Measurements from ENCODE around the gene RERE. TPM values are rescaled to one million over a fixed set of nuclear protein-coding genes. Genes with fewer than 3 reads are reported as not detected.

RERE gene
- total RNA-seq, 1 donor from 2014 or later = 17.4 TPM

GRCh38 chr1:8486047-8486446 lies 331.4 kb downstream of the RERE start:
- DNase-seq (ENCODE audit: low read depth) = no peak

GRCh38 chr1:8483586-8483985 lies 333.9 kb downstream of the RERE start:
- DNase-seq (ENCODE audit: low read depth) = no peak

- DNase-seq (ENCODE audit: low read depth) = no peak
These were observed 334.5 kb downstream of the RERE start for GRCh38 chr1:8482979-8483381.

GRCh38 chr1:8481650-8482380 lies 335.6 kb downstream of the RERE start:
- no peak for DNase-seq (ENCODE audit: low read depth)

GRCh38 chr1:8478566-8478965 lies 338.9 kb downstream of the RERE start:
- DNase-seq (ENCODE audit: low read depth) = no peak

- no peak for DNase-seq (ENCODE audit: low read depth)
These were observed 339.5 kb downstream of the RERE start for GRCh38 chr1:8477983-8478362.

- DNase-seq (ENCODE audit: low read depth) = no peak
These were observed 340.1 kb downstream of the RERE start for GRCh38 chr1:8477166-8477982.

- DNase-seq (ENCODE audit: low read depth) = no peak
These were observed 341.4 kb downstream of the RERE start for GRCh38 chr1:8476006-8476405.

GRCh38 chr1:8474369-8474768 lies 343.1 kb downstream of the RERE start:
- DNase-seq (ENCODE audit: low read depth) = no peak

GRCh38 chr1:8473891-8474300 lies 343.5 kb downstream of the RERE start:
- no peak for DNase-seq (ENCODE audit: low read depth)

GRCh38 chr1:8473121-8473875 lies 344.1 kb downstream of the RERE start:
- no peak for DNase-seq (ENCODE audit: low read depth)

GRCh38 chr1:8472668-8473067 lies 344.8 kb downstream of the RERE start:
- DNase-seq (ENCODE audit: low read depth) = no peak

- no peak for DNase-seq (ENCODE audit: low read depth)
These were observed 346.0 kb downstream of the RERE start for GRCh38 chr1:8471451-8471850.

- DNase-seq (ENCODE audit: low read depth) = no peak
These were observed 348.7 kb downstream of the RERE start for GRCh38 chr1:8468751-8469150.

- no peak for DNase-seq (ENCODE audit: low read depth)
These were observed 350.1 kb downstream of the RERE start for GRCh38 chr1:8467308-8467707.

- no peak for DNase-seq (ENCODE audit: low read depth)
These were observed 351.7 kb downstream of the RERE start for GRCh38 chr1:8465692-8466091.

GRCh38 chr1:8465013-8465412 lies 352.4 kb downstream of the RERE start:
- no peak for DNase-seq (ENCODE audit: low read depth)

- no peak for DNase-seq (ENCODE audit: low read depth)
These were observed 353.1 kb downstream of the RERE start for GRCh38 chr1:8464377-8464776.

GRCh38 chr1:8463144-8463927 lies 354.1 kb downstream of the RERE start:
- DNase-seq (ENCODE audit: low read depth) = peak; percentile 71

GRCh38 chr1:8462371-8462892 lies 355.0 kb downstream of the RERE start:
- peak; percentile 7 for DNase-seq (ENCODE audit: low read depth)
